ENCODE results near the gene SLC6A13.
"Not testable (repeated sequence)": the region's sequence is repeated elsewhere in the genome, so short reads cannot be mapped to it uniquely, and the experiment has no call there.

The SLC6A13 gene

GRCh38 chr12:263574-263973, 938 bp upstream of the SLC6A13 start:
- DNase-seq = no peak

GRCh38 chr12:262113-262512, 523 bp downstream of the SLC6A13 start:
- no peak for DNase-seq

- DNase-seq = no peak
Observed at GRCh38 chr12:257521-258321, 4.9 kb downstream of the SLC6A13 start.

DNA sequence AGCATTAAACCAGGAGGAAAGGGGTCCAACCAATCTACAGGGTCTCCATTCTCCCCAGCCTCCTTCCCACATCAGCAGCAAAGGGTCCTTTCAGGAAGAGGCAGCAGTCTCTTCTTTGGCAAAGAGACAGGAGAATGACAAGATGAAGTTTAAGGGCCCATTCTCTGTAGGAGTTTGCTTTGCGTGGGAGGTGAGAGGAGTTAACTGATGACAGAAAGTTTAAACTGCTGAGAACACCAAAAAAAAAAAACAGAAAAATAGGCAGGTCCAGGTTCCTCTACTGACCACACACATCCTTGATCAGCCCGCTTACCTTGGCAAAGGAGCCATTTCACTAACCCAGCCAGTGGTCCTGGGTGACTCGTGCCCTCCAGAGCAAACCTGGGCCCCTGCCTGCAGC, 5.7 kb downstream of the SLC6A13 start:
- no peak for DNase-seq

GRCh38 chr12:256225-256624, 6.4 kb downstream of the SLC6A13 start:
- no peak for DNase-seq

GRCh38 chr12:254912-255311, 7.7 kb downstream of the SLC6A13 start:
- DNase-seq = no peak

DNA sequence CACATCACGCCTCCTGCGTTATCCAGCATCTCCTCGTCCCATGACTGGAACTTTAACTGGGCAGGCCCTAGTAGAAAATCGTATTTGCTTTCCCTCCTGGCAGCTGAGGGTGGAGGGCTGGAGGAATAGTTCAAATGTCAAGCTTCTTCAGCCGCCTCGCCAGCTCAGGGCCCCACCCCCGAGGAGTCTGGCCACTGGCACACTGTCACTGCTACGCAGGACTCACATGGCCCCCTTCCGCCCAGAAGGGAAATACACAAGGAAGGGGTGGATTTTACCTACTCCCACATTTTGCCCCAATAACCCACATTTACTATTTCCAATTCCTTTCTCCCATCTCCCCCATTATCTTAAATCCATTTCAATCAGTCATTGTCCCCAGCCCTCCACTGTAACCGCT, 8.6 kb downstream of the SLC6A13 start:
- DNase-seq = no peak

- DNase-seq = no peak
Observed at GRCh38 chr12:253116-253831, 9.4 kb downstream of the SLC6A13 start.

GRCh38 chr12:252636-253035, 10.0 kb downstream of the SLC6A13 start:
- DNase-seq = no peak

DNA sequence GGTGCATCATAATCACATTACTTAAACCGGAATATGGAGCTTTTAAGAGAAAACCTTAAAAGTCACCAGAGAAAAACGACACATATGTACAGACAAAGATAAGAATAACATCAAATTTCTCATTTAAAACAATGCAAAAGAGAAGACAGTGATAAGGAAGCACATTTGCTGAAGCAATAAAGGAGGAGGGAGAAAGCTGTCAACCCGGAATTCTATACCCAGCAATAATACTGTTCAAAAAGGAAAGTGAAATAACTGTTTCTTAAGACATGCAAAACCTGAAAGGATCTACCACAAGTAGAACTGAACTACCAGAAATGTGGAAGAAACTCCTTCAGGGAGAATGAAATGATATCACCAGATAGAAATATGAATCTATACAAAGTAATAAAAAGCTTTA, 15.4 kb downstream of the SLC6A13 start:
- DNase-seq = no peak

DNA sequence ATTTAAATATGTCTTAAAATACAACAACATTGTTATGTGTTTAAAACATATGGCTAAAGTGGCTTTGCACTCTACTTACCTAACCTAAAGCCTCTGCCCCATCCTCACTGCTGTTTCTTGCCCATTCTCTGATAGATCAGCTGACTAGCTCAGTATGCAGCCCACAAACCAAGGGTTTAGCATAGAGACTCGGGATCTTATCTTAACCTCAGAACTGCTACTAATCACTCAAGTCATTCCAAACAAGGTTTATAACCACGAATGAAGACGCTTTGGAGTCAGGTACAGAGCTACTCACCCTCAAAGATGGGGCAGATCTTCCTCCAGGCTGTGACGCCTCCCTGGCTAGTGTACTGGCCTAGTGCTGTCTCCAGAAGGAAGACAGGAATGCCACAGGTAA, 19.3 kb downstream of the SLC6A13 start:
- no peak for DNase-seq

DNA sequence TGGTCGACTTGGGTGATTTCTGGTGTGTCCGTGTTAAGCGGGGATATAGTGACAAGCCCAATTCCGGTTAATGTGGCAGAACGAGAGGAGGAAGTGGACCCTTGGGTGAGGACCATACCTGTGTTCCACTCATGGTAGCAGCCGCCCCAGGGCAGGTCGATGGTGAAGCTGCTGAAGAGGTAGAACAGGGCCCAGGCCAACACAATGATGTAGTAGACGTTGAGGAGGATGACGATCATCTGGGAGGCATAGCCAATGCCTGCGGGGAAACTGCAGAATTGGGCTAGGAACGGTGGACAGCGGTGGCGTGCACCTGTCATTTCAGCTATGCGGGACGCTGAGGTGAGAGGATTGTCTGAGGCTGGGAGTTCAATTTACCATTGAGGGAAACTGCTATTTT, 20.1 kb downstream of the SLC6A13 start:
- no peak for DNase-seq

- no peak for DNase-seq
Observed at GRCh38 chr12:241266-241665, 21.4 kb downstream of the SLC6A13 start.

- no peak for DNase-seq
Observed at GRCh38 chr12:240566-240965, 22.1 kb downstream of the SLC6A13 start.

DNA sequence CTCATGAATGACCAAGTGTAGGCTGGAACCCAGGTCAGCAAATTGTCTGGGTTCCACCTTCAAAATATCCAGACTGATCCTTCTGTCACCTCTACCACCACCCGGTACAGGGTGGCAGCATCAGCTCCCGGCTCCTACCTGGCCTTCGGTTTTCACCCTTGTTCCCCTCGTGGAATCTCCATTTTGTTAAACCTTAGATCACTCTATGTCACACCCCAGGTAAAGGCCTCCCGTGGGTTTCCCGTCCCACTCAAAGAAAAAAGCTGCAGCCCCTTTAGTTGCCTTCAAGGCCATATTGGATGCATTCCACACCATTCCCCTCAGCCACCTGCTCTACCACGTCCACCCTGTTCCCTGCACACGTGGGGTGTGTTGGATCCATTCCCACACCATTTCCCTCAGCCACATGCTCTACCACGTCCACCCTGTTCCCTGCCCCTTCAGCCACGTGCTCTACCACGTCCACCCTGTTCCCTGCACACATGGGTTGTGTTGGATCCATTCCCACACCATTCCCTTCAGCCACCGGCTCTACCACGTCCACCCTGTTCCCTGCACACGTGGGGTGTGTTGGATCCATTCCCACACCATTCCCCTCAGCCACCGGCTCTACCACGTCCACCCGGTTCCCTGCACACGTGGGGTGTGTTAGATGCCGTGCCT, 23.8 kb downstream of the SLC6A13 start:
- DNase-seq = no peak

GRCh38 chr12:238116-238515, 24.5 kb downstream of the SLC6A13 start:
- no peak for DNase-seq

DNA sequence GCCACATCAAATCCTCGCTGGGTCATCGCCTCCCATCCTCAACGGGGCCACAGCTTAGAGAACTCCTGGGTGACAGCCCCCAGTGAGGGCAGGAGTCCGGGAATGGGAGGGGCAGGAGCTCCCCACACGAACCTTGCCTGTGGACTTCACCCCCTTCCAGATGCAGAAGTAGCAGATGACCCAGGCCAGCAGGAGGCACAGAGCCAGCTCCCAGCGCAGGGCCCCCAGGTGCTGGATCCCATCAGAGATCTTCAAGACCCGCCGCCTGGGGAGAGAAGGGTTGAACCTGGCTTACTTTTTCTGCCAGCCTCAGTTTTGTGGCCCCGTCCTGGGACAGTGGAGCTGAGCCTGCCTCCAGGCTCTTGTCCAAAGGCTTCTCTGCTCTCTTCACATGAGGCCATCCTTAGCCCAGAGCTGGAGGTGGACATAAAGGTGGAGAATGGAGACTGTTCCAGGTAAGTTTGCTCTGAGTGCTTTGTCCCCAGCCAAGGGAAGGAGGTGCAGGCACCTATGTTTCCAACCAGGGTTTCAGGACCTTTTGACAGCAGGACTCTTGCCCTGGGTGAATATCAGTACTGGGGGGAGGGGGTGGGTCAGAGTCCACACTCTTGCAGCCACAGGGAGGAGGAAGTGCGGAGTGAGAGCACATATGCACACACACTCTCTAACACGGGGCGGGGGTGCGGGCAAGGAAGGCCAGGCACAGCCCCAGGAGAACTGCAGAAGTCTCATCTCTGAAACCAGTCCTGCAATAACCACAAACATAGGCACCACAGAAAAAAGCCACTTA, 25.4 kb downstream of the SLC6A13 start:
- DNase-seq = no peak

- no peak for DNase-seq
Observed at GRCh38 chr12:236445-236844, 26.2 kb downstream of the SLC6A13 start.

DNA sequence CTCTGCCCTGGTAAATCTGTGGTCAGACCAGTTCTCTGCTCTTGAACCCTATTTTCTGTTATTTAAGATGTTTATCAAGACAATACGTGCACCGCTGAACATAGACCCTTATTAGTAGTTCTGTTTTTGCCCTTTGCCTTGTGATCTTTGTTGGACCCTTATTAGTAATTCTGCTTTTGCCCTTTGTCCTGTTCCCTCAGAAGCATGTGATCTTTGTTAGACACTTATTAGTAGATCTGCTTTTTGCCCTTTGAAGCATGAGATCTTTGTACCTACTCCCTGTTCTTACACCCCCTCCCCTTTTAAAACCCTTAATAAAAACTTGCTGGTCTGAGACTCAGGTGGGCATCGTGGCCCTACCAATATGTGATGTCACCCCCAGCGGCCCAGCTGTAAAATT, 26.7 kb downstream of the SLC6A13 start:
- not testable (repeated sequence) for DNase-seq

GRCh38 chr12:234891-235415, 27.7 kb downstream of the SLC6A13 start:
- no peak for DNase-seq

- DNase-seq = no peak
Observed at GRCh38 chr12:234019-234418, 28.6 kb downstream of the SLC6A13 start.

- DNase-seq = no peak
Observed at GRCh38 chr12:233615-233968, 29.0 kb downstream of the SLC6A13 start.

All from CD4-positive, alpha-beta T cell treated with Interleukin-6 for 4 hours (primary cell).